ENCODE measurements around the gene ZFHX3. TPM values are rescaled to one million over a fixed set of nuclear protein-coding genes. Genes with fewer than 3 reads are reported as not detected.

The ZFHX3 gene
- total RNA-seq, 1 donor from 2014 or later, result 44.6 TPM

- intact Hi-C loops (cut with DNase I), result loop anchor here (10.0 kb wide), 1 partner anchor 128 kb away; no protein-coding TSS in a partner anchor
- DNase-seq (ENCODE audit: low spot score) (no peak), ATAC-seq (no peak)
Observed at GRCh38 chr16:73047221-73047535, 750 bp downstream of the ZFHX3 start.

GRCh38 chr16:73046849-73047214 is 1.1 kb downstream of the ZFHX3 start:
- intact Hi-C loops (cut with DNase I), result loop anchor here (10.0 kb wide), 1 partner anchor 128 kb away; no protein-coding TSS in a partner anchor
- no peak for DNase-seq (ENCODE audit: low spot score)
- peak; percentile 25 for ATAC-seq

GRCh38 chr16:73046202-73046848 is 1.6 kb downstream of the ZFHX3 start:
- DNase-seq (ENCODE audit: low spot score), result no peak
- intact Hi-C loops (cut with DNase I), result loop anchor here (10.0 kb wide), 1 partner anchor 128 kb away; no protein-coding TSS in a partner anchor
- no peak for ATAC-seq

GRCh38 chr16:73043828-73044467 is 4.0 kb downstream of the ZFHX3 start:
- intact Hi-C loops (cut with DNase I), result loop anchor here (10.0 kb wide), 1 partner anchor 131 kb away; no protein-coding TSS in a partner anchor
- DNase-seq (ENCODE audit: low spot score), result no peak
- ATAC-seq, result no peak

- intact Hi-C loops (cut with DNase I), result loop anchor here (10.0 kb wide), 1 partner anchor 132 kb away; no protein-coding TSS in a partner anchor
- ATAC-seq, result no peak
- DNase-seq (ENCODE audit: low spot score), result no peak
Observed at GRCh38 chr16:73042807-73043206, 5.1 kb downstream of the ZFHX3 start.

- intact Hi-C loops (cut with DNase I), result loop anchor here (10.0 kb wide), 1 partner anchor 133 kb away; no protein-coding TSS in a partner anchor
- DNase-seq (ENCODE audit: low spot score) (no peak), ATAC-seq (no peak)
Observed at GRCh38 chr16:73041676-73042075, 6.3 kb downstream of the ZFHX3 start.

- intact Hi-C loops (cut with DNase I), result loop anchor here (10.0 kb wide), 1 partner anchor 134 kb away; no protein-coding TSS in a partner anchor
- DNase-seq (ENCODE audit: low spot score) (no peak), ATAC-seq (no peak)
Observed at GRCh38 chr16:73040735-73041402, 7.1 kb downstream of the ZFHX3 start.

- DNase-seq (ENCODE audit: low spot score) (no peak), ATAC-seq (no peak)
- intact Hi-C loops (cut with DNase I), result loop anchor here (10.0 kb wide), 1 partner anchor 135 kb away; no protein-coding TSS in a partner anchor
Observed at GRCh38 chr16:73040136-73040535, 7.8 kb downstream of the ZFHX3 start.

GRCh38 chr16:73037845-73038570 is 9.9 kb downstream of the ZFHX3 start:
- ATAC-seq, result no peak
- intact Hi-C loops (cut with DNase I), result no loop called here
- no peak for DNase-seq (ENCODE audit: low spot score)

- no peak for ATAC-seq
- DNase-seq (ENCODE audit: low spot score), result no peak
- intact Hi-C loops (cut with DNase I), result no loop called here
Observed at GRCh38 chr16:73037331-73037745, 10.6 kb downstream of the ZFHX3 start.

GRCh38 chr16:73036074-73036826 is 11.7 kb downstream of the ZFHX3 start:
- DNase-seq (ENCODE audit: low spot score), result no peak
- ATAC-seq, result no peak
- intact Hi-C loops (cut with DNase I), result no loop called here

GRCh38 chr16:73034374-73034773 is 13.6 kb downstream of the ZFHX3 start:
- no peak for DNase-seq (ENCODE audit: low spot score)
- intact Hi-C loops (cut with DNase I), result no loop called here
- ATAC-seq, result no peak

GRCh38 chr16:73033271-73033998 is 14.5 kb downstream of the ZFHX3 start:
- peak; percentile 18 for ATAC-seq
- DNase-seq (ENCODE audit: low spot score), result no peak
- intact Hi-C loops (cut with DNase I), result no loop called here

GRCh38 chr16:73032541-73033270 is 15.2 kb downstream of the ZFHX3 start:
- ATAC-seq, result peak; percentile 40
- DNase-seq (ENCODE audit: low spot score), result no peak
- intact Hi-C loops (cut with DNase I), result no loop called here

GRCh38 chr16:73031984-73032383 is 15.9 kb downstream of the ZFHX3 start:
- intact Hi-C loops (cut with DNase I), result no loop called here
- ATAC-seq, result no peak
- no peak for DNase-seq (ENCODE audit: low spot score)

- intact Hi-C loops (cut with DNase I), result no loop called here
- DNase-seq (ENCODE audit: low spot score) (no peak), ATAC-seq (no peak)
Observed at GRCh38 chr16:73031155-73031866, 16.6 kb downstream of the ZFHX3 start.

All from sciatic nerve (tissue), 2 donors.